ENCODE data around the gene TKTL2.

The TKTL2 gene, protein sequence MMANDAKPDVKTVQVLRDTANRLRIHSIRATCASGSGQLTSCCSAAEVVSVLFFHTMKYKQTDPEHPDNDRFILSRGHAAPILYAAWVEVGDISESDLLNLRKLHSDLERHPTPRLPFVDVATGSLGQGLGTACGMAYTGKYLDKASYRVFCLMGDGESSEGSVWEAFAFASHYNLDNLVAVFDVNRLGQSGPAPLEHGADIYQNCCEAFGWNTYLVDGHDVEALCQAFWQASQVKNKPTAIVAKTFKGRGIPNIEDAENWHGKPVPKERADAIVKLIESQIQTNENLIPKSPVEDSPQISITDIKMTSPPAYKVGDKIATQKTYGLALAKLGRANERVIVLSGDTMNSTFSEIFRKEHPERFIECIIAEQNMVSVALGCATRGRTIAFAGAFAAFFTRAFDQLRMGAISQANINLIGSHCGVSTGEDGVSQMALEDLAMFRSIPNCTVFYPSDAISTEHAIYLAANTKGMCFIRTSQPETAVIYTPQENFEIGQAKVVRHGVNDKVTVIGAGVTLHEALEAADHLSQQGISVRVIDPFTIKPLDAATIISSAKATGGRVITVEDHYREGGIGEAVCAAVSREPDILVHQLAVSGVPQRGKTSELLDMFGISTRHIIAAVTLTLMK

DNA sequence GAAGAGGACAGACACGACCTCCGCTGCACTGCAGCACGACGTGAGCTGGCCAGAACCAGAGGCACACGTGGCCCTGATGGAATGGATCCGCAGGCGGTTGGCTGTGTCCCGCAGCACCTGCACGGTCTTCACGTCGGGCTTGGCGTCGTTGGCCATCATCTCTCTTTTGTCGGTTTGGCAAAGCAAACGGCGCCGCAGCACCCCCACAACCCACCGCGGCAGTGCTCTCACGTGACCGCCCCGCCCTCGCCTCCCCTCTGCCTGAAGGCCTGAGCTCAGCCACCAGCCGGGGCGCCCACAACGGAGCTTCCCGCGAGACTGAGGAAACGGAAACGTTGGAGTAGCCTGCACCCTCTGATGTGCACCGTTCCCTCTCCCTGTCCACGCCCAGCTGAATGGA is at the start of gene TKTL2:
Gene TKTL2, minus strand, starts transcription at position 179 of the 400 bp plus-strand sequence. Its CDS starts 20 bp downstream, at position 159.
- DNase-seq (ENCODE audit: low spot score) = no peak

DNA sequence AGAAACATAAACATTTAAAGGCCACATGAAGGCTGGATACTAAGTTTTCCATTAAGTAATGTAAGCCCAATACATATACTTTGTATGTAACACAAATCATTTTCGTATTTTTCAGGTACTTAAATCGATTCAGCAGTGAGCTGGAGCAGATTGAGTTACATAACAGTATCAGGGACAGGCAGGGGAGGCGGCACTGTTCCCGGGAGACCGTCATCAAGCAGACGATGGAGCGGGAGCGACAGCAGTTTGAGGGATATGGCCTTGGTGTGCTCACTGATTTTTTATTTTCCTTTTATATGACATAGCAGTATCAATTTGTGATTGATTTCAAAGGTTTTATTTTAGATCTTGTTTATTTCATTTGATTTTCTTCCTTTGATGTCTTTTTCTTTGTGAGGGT is 41.6 kb upstream of the TKTL2 start:
- DNase-seq (ENCODE audit: low spot score) = no peak

DNA sequence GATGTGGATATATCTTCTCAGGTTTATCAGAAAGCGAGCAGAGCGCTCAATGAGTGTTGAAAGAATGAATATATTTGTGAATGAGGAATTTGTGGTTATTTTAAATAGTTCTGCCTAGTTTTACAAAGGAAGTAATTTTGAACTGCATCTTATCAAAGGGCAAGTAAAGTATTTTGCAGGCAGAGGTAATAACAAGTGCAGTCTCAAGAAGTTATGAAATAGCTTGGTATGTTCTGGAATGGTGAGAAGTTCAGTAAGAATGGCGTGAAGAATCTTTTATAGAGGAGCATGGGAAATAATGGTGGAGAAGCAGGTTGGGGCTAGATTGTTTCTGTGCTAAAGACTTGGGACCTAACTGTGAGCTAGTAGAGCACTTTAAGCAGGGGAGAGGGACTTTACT is 31.8 kb upstream of the TKTL2 start:
- no peak for DNase-seq (ENCODE audit: low spot score)

DNA sequence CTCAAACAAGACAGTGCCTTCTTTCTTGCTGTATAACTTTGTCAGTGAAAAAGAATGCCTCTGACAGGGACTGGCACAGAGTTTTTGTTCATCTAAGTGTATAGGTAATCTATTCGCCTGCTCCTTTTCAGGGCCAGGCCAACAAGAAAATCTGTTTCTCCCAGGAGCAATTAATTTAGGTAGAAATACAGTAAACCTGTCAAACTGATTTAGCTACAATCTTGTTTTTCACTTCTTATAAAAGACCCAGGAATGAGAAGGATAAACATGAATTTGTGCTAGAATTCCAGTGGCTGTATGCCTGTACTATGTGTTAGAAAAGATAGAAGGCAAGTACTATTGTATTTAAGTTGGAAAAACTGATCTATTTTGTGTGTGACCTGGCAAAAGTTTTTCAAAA is 27.0 kb upstream of the TKTL2 start:
- no peak for DNase-seq (ENCODE audit: low spot score)

DNA sequence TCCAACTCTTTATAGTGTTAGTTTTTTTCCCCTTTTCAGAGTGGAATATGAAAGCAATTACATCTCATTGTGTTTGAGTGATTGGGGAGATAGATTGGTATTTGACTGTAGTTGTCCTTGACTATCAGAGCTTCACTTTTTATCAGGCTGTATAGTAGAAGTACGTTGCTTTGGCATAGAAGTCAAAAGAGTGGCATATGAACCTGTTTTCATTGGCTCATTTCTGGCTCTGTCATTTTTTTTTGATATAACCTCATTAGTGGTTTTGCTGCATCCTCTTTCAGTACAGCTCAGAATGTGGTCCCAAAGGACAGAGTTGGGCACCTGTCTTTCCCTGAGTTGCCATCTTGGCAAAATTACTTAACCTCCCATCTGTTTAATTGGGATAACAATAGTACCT is 22.3 kb upstream of the TKTL2 start:
- DNase-seq (ENCODE audit: low spot score) = no peak

DNA sequence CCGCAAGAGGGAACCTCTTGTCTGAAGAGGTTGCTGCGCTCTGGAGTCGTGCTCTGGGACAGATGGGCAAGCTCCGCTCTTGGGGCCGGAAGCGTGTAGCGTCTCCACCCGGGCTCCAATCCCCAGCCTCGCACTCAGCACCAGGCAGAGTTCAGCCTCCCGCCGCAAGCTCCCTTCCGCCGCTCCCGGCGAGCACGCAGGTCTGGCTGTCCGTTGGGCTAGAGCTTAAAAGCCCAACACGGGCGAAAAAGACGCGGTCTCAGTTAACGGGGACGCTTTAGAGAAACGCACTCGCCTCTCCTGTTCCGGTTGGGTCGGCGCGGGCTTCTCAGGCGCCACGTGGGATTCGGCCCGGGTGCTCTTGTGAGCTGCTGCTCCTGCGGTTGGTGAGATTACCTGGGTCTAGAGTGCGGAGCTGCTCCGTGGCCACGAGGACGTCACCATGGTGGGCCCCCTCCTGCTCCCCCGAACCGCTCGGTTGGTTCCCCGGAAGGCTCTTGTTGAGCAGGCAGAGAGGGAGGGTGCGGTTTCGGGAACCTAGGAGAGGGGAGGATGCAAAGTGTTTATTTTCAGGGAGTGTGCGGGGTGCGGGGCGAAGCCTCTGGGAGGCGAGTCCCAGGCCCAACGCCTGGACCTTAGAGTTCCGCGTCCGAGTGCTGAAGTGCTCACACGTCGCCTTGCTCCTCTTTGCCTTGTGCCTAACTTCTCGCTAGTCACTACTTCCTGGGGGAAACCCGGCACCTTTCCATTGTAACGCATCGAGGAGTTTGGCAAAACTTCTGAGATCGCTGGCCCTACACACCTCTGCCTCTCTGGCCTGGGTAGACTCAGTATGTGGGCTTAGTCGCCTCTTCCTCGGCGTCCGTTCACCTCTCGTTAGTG is 21.0 kb upstream of the TKTL2 start, which contains the start of gene TMA16:
Gene TMA16, plus strand, starts transcription at position 331 of the 882 bp plus-strand sequence. Its CDS starts 112 bp downstream, at position 443.
- DNase-seq (ENCODE audit: low spot score) = peak; percentile 88

DNA sequence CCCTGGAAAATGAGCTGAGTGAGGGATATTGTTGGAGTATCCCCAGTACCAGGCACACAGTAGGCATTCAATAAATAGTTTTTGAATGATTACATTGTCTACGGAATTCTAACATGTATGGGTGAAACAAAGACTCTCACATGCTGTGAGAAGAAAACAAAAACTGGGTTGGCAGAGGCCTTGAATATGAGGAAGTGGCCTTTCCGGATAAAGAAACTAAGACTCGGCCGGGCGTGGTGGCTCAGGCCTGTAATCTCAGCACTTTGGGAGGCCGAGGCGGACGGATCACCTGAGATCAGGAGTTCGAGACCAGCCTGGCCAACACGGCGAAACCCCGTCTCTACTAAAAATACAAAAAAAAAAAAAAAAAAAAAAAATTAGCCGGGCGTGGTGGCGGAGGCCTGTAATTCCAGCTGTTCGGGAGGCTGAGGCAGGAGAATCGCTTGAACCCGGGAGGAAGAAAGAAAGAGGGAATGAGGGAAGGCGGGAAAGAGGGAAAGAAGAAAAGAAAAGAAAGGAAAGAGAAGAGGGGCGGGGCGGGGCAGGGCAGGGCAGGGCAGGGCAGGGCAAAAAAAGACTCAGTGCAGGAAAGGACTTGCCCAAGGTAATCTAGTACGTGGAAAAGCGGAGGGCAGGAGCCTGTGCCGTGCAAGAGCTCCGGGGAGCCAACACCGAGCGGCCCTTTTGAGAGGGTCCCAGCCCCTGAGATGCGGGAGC is 20.2 kb upstream of the TKTL2 start:
- DNase-seq (ENCODE audit: low spot score) = no peak

DNA sequence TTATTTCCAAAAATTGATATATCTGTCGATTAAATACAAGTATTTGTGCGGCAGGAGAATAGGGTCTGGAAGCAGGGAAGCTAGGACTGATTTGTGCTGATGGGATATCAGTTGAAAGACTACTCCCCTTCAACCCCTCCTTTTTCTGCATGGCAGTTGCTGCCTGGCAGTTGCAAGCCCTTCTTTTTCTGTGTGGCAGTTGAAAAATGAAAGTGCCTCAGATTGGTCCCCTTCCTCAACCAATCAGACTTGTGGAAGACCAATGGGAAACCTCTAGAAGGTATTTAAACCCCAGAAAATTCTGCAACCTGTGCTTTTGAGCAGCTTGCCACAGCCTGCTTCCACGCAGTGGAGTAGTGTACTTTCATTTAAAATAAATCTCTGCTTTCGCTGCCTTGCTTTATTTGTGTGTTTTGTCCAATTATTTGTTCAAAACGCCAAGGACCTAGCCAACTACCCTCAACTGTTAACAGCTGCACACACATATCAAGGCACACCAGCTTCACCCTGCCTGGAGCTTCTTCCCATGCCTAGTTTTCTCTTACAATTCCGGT is 19.5 kb upstream of the TKTL2 start:
- DNase-seq (ENCODE audit: low spot score) = no peak

DNA sequence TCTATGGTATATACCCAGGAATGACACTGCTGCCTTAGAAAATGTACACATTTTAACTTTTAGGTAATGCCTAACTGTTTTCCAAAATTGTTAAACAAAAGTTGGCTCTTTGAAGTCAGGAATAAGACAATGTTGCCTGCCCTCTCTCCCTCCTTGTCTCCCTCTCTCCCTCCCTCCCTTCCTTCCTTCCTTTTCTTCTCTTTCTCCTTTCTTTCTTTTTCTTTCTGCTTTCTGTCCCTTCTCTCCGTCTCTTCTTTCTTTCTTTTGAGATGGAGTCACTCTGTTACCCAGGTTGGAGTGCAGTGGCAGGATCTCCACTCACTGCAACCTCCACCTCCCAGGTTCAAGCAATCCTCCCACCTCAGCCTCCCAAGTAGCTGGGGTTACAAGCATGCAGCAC is 16.4 kb upstream of the TKTL2 start:
- DNase-seq (ENCODE audit: low spot score) = no peak

DNA sequence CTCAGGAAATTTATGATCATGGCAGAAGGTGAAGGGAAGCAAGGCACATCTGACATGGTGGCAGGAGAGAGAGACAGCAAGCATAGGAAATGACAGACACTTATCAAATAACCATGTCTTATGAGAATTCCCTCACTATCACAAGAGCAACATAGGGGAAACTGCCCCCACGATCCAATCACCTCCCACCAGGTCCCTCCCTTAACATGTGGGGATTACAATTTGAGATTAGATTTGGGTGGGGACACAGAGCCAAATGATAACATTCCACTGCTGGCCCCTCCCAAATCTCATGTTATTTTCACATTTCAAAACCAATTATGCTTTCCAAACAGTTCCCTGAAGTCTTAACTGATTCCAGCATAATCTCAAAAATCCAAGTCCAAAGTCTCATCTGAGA is 12.8 kb upstream of the TKTL2 start:
- DNase-seq (ENCODE audit: low spot score) = no peak

DNA sequence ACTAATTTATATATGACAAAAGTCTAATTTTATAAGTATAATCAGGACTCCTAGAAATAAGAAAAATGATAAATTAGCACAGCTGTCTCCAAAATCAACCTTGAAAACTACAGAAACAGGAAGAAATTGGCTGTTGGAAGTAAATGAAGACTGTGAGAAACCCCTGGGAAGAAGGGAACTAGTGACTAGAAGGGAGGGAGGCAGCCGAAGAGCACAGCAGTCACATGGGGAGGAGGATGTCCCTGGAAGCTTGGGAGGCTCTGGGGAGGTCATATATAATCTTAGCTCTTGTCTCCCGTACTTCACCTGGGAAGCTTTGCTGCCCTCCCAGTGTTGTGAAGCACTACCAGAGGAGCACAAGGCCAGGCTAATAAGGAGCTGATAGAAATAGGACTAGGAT is 12.0 kb upstream of the TKTL2 start:
- DNase-seq (ENCODE audit: low spot score) = no peak

DNA sequence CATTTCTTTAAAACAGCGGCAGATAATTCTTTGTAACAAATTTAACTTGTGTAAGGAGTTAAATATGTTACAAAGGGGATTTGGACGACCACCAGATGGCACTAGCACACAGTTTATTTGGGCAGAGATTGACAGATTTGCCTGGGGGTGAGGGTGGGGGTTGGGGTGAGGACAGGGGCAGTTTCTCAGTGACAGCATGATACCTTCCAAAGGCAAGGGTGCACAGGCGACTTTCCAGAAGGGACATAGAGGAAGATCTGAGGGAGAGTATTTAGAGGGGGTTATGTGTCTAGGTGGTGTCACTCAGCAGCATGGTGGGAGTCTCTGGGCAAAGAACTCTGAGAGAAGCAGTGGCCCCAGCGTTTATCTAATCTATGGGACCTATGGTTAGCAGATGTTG is 11.4 kb upstream of the TKTL2 start:
- DNase-seq (ENCODE audit: low spot score) = peak; percentile 68

DNA sequence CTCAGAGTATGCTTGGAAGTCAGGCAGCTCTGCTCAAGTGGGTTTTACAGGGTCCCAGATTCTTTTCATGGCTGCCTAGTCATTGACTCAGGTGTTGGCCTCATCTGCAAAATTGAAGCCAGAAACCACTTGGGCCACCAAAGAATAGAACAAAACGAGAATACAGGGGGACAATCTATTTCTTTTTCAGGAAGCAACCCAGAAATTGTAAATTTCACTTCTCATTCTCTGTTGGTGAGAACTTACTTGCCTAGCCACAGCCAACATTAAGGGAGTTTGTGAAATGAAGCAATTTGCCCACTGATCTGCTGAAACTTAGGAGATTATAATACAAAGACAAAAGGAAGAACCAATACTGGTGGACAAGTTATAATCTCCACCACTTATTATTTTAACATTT is 8.6 kb upstream of the TKTL2 start:
- DNase-seq (ENCODE audit: low spot score) = no peak

DNA sequence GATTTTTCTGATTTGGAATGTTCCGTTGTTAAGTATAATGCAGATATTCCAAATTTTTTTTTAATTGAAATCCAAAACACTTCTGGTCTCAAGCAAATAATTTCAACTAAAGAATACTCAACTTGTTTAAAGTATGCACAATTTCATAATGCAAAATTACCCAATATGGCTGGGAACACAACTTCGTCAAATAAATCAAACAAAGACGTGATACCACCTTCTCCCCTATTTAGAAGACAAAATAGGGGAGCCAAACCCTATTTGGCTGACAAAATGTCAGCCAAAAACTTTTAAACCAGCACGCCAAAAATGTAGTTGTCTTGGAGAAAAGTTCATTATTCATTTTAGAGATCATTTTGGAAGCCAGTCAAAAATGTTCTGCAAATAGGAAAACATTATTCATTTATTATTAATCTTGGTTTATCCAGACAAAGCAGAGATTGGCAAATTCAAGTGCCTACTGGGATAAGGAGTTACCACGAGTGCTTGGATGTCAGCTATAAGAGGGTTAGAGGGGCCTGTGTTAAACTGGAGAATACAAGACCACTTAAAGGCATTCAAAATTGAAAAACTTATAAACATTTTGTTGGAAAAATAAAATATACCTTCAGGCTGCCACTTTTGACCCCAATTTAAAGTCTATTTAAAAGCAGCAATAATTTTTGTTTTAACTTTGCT is 3.3 kb upstream of the TKTL2 start:
- DNase-seq (ENCODE audit: low spot score) = no peak

DNA sequence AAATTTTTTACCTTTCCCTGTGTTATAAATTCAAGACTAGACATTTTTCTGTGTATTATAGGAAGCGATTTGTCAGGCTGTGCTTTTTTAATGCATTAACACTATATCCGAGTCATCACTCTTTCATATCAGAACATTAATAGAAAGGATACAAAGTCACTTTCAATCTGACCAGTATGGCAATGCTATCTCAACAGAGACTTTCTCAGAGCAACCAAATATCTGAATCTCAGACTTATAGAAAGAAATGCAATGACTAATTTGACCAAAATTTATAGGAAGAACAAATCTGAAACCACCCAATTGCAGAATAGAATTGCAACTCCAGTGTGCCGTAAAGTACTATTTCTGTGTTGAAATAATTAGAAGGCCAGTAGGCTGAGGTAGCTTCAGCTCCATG is 473 bp upstream of the TKTL2 start:
- no peak for DNase-seq (ENCODE audit: low spot score)

DNA sequence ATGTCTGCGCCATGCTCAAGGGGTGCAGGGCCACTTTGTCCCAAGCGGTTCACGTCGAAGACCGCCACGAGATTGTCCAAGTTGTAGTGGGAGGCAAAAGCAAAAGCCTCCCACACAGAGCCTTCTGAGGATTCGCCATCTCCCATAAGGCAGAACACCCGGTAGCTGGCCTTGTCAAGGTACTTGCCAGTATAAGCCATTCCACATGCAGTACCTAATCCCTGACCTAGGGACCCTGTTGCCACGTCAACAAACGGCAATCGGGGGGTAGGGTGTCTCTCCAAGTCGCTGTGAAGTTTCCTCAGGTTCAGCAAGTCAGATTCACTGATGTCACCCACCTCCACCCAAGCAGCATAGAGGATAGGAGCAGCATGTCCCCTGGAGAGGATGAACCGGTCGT is 424 bp downstream of the TKTL2 start:
- no peak for DNase-seq (ENCODE audit: low spot score)

DNA sequence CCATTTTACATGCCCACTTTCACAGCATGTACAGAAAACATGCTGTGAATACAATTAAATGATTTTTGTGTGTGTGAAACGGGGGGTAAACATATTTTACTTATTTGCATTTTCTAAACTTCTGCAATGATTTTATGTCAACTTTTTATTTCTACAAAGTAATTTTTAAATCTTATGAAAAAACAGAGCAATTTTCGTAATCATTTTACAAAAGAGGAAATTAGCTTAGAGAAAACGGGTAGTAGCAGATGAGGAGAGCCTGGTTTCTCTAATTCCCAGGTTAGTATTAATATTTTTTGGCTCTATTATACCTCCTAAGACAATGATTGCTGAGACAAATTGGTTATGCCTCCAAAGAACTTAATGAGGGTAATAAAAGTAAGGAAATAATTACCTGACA is 3.2 kb downstream of the TKTL2 start:
- no peak for DNase-seq (ENCODE audit: low spot score)

DNA sequence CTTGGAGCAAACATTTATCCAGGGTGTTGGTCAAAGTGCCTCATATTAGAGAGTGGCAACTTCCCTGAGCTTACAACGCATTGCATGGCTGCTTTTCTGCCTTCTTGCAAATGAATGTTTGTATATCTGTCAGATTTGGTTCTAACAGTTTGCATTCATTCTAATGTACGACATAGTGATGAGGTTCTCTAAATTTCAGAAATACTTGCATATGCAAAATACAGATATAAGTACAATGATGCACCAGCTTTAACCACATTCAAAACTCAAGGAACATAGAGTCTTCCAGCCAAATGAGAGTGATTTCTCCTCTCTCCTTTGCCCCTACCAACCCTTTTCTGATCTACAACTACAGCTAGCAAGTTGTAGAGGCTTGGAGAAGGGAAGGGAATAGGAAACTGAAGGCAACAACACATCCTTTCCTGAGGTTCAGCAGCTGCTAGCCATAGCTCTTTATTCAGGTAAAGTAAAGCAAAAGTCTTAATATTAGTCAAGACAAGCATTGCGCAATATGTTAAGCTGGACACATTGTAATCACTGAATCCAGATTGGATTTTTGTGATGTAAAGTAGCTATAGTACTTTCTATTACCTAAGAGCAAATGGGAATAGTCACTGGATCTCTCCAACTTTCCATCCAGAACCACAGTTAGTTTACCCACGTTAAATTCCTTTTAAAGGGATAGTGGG is 6.3 kb downstream of the TKTL2 start:
- DNase-seq (ENCODE audit: low spot score) = no peak

DNA sequence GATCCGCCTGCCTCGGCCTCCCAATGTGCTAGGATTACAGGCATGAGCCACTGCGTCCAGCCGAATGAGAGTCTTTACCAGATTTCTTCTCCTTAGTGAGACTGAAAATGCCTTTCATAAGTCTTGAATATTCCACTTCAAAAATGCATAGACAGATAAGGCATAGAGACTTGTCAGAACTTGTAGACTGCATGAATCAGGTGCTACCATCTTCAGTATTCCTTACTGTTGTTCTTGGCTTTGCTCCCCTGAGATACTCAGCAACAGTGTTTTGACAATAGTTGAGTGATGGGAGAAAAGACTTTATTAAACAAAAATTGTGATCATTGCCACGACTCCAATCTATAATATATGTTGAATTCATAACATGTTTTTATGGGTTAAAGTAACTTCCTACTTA is 11.0 kb downstream of the TKTL2 start:
- DNase-seq (ENCODE audit: low spot score) = no peak

DNA sequence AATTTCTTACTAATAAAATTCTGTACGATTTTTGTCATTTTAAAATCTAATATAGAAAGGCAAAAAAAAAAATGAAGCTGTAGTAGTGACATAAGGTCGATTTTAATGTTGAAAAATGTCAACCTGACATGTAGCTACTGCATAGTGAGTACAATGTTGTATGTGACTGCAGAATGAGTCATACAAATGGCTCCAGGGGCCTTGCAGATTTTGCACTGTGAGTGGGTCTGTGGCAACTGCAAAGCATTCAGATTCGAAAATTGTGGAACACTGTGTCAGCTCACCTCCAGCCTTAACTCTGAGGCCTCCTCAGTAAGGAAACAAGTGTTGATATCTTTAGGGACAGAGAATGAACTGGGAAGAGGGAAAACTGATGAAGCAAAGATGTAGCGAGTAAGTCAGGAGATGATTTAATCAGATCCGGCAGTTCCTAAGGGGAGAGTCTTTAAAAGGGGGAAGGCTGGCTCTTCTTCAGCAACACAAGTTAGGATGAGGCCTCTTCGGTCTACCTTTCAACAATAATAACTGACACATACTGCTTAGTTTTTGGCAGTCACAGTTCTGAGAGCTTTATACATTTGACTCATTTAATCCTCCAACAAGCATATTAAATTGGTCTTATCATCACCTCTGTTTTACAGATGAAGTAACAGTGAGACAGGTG is 24.9 kb downstream of the TKTL2 start:
- peak; percentile 12 for DNase-seq (ENCODE audit: low spot score)
